ENCODE measurements around the gene PSMA5. TPM values are rescaled to one million over a fixed set of nuclear protein-coding genes. Genes with fewer than 3 reads are reported as not detected.
A peak's percentile ranks its signal among the peaks of the same experiment; 100 is the strongest.
"Not testable (repeated sequence)": the region's sequence is repeated elsewhere in the genome, so short reads cannot be mapped to it uniquely, and the experiment has no call there.

The PSMA5 gene
- total RNA-seq, 1 donor from 2014 or later, result 143 TPM

- TF ChIP-seq EZH2 (IDR thresholded peaks at IDR 0.05; ENCODE audit: insufficient read depth, low read length), result no peak
- TF ChIP-seq CTCF (IDR thresholded peaks at IDR 0.05; ENCODE audit: insufficient read depth, low read depth, low read length), result no peak
- Histone ChIP-seq H3K4me2 (ENCODE audit: low read length) (peak overlapping the region; percentile 94), H3K9me3 (ENCODE audit: insufficient read depth, low read depth, low read length) (no peaks in the 10 kb centered on the region), H3K9ac (ENCODE audit: low read length) (peak overlapping the region; percentile 75), H4K20me1 (ENCODE audit: insufficient read depth, low read length) (no peaks in the 10 kb centered on the region), H2AFZ (ENCODE audit: low read depth, low read length) (no peak overlapping the region), H3K4me1 (ENCODE audit: insufficient read depth, low read length) (peaks cover 49% of the 10 kb centered on the region), H3K36me3 (ENCODE audit: insufficient read depth, low read length) (no peaks in the 10 kb centered on the region), H3K4me3 (ENCODE audit: insufficient read depth, low read depth, low read length) (peak overlapping the region; percentile 70), H3K27ac (ENCODE audit: low read depth, low read length) (peak overlapping the region; percentile 29), H3K79me2 (ENCODE audit: insufficient read depth, low read length) (peaks cover 55% of the 10 kb centered on the region), H3K27me3 (ENCODE audit: insufficient read depth, low read length) (no peaks in the 10 kb centered on the region)
- FAIRE-seq, result no peak
- H3K27me3 Mint-ChIP-seq (ENCODE audit: low read depth, unreplicated experiment), result no peaks in the 10 kb centered on the region
- H3K4me1 Mint-ChIP-seq (ENCODE audit: low read depth, unreplicated experiment), result peaks cover 42% of the 10 kb centered on the region
- no peaks in the 10 kb centered on the region for H3K9me3 Mint-ChIP-seq (ENCODE audit: unreplicated experiment)
- H3K4me3 Mint-ChIP-seq (ENCODE audit: unreplicated experiment), result peak overlapping the region; percentile 97
- no peak for DNase-seq (ENCODE audit: low read depth)
- H3K36me3 Mint-ChIP-seq (ENCODE audit: low read depth, unreplicated experiment), result no peaks in the 10 kb centered on the region
- peak overlapping the region; percentile 62 for H3K27ac Mint-ChIP-seq (ENCODE audit: unreplicated experiment)
These were observed 29.8 kb downstream of the PSMA5 start for GRCh38 chr1:109396513-109396839.

DNA sequence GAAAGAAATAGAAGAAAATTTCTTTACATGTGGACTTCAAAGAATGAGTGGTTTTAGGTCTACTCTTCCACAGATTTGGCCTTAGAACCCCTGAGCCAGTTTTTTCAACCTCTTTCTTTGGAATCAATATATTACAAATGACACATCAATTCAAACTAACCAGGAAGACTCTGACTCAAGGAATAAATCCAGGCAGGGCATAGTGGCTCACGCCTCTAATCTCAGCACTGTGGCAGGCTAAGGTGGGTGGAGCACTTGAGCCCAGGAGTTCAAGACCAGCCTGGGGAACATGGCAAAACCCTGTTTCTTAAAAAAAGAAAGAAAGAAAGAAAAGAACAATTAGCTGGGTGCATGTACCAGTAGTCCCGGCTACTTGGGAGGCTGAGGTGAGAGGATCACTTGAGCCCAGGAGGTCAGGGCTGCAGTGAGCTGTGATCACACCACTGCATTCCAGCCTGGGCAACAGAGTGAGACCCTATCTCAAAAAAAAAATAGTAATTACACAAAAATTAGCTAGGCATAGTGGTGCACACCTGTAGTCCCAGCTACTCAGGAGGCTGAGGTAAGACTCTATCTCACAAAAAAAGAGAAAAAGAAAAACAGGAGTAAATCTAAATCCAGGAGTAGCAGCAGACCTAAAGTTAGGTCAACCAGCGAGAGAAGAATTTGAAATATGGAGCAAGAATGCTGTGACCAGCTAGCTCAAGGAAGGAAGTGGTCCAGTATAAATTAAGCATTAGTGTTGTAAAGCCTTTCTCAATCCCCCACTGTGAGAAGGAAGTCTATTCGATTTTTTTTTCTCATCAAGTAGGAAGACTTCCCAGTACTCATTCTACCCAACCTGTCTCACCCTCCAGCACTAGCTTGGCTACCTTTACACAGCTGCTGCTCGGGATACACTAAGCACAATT lies 30.4 kb downstream of the PSMA5 start:
- Mint-ChIP-seq H3K4me3 (ENCODE audit: unreplicated experiment) (peak overlapping the region; percentile 97), H3K27me3 (ENCODE audit: low read depth, unreplicated experiment) (no peaks in the 10 kb centered on the region), H3K27ac (ENCODE audit: unreplicated experiment) (peak overlapping the region; percentile 77), H3K4me1 (ENCODE audit: low read depth, unreplicated experiment) (peaks cover 48% of the 10 kb centered on the region), H3K9me3 (ENCODE audit: unreplicated experiment) (no peaks in the 10 kb centered on the region), H3K36me3 (ENCODE audit: low read depth, unreplicated experiment) (no peaks in the 10 kb centered on the region)
- H3K36me3 ChIP-seq (ENCODE audit: insufficient read depth, low read length), result no peaks in the 10 kb centered on the region
- H3K79me2 ChIP-seq (ENCODE audit: insufficient read depth, low read length), result peaks cover 58% of the 10 kb centered on the region
- peak overlapping the region; percentile 29 for H3K27ac ChIP-seq (ENCODE audit: low read depth, low read length)
- H4K20me1 ChIP-seq (ENCODE audit: insufficient read depth, low read length), result no peaks in the 10 kb centered on the region
- no peak for FAIRE-seq
- peak overlapping the region; percentile 75 for H3K9ac ChIP-seq (ENCODE audit: low read length)
- no peaks in the 10 kb centered on the region for H3K27me3 ChIP-seq (ENCODE audit: insufficient read depth, low read length)
- H2AFZ ChIP-seq (ENCODE audit: low read depth, low read length), result no peak overlapping the region
- peak; percentile 73 for DNase-seq (ENCODE audit: low read depth)
- peaks cover 55% of the 10 kb centered on the region for H3K4me1 ChIP-seq (ENCODE audit: insufficient read depth, low read length)
- H3K4me3 ChIP-seq (ENCODE audit: insufficient read depth, low read depth, low read length), result peak overlapping the region; percentile 70
- H3K9me3 ChIP-seq (ENCODE audit: insufficient read depth, low read depth, low read length), result no peaks in the 10 kb centered on the region
- TF ChIP-seq EZH2 (IDR thresholded peaks at IDR 0.05; ENCODE audit: insufficient read depth, low read length) (no peak), CTCF (IDR thresholded peaks at IDR 0.05; ENCODE audit: insufficient read depth, low read depth, low read length) (no peak)
- peak overlapping the region; percentile 94 for H3K4me2 ChIP-seq (ENCODE audit: low read length)

GRCh38 chr1:109395282-109395599 lies 31.0 kb downstream of the PSMA5 start:
- not testable (repeated sequence) for H3K27me3 Mint-ChIP-seq (ENCODE audit: low read depth, unreplicated experiment); DNase-seq (ENCODE audit: low read depth); H3K9ac ChIP-seq (ENCODE audit: low read length); H4K20me1 ChIP-seq (ENCODE audit: insufficient read depth, low read length); H3K36me3 ChIP-seq (ENCODE audit: insufficient read depth, low read length); FAIRE-seq; H3K36me3 Mint-ChIP-seq (ENCODE audit: low read depth, unreplicated experiment); H3K9me3 Mint-ChIP-seq (ENCODE audit: unreplicated experiment); H3K9me3 ChIP-seq (ENCODE audit: insufficient read depth, low read depth, low read length); H3K27ac ChIP-seq (ENCODE audit: low read depth, low read length); H2AFZ ChIP-seq (ENCODE audit: low read depth, low read length); H3K4me3 ChIP-seq (ENCODE audit: insufficient read depth, low read depth, low read length); H3K27me3 ChIP-seq (ENCODE audit: insufficient read depth, low read length)
- Histone ChIP-seq H3K4me2 (ENCODE audit: low read length) (peak overlapping the region; percentile 94), H3K79me2 (ENCODE audit: insufficient read depth, low read length) (peaks cover 64% of the 10 kb centered on the region), H3K4me1 (ENCODE audit: insufficient read depth, low read length) (peaks cover 59% of the 10 kb centered on the region)
- peak overlapping the region; percentile 77 for H3K27ac Mint-ChIP-seq (ENCODE audit: unreplicated experiment)
- H3K4me3 Mint-ChIP-seq (ENCODE audit: unreplicated experiment), result peak overlapping the region; percentile 31
- peaks cover 53% of the 10 kb centered on the region for H3K4me1 Mint-ChIP-seq (ENCODE audit: low read depth, unreplicated experiment)
